DOHH2 (cell line): ENCODE results near the gene SAMD1.
"Not testable (repeated sequence)": the region's sequence is repeated elsewhere in the genome, so short reads cannot be mapped to it uniquely, and the experiment has no call there.

Experiments
- EZH2phosphoT487 ChIP-seq: fragments of 200-600 bp; sonication (generic); IDR thresholded peaks from 2 replicates; pipeline ENCODE4 v1.6.1; 2017; ENCODE audit warnings: borderline replicate concordance, mild to moderate bottlenecking, antibody characterized with exemption, low read length, moderate library complexity, mixed read lengths
- TF ChIP-seq, protein P1 (sequence below): fragments of 200-600 bp; sonication (generic); IDR thresholded peaks from one replicate; pipeline ENCODE4 v1.5.1; 2014; ENCODE audit warnings: antibody characterized with exemption, mild to moderate bottlenecking, low read depth, low read length; ENCODE audit not compliant: poor library complexity, severe bottlenecking

DNA sequence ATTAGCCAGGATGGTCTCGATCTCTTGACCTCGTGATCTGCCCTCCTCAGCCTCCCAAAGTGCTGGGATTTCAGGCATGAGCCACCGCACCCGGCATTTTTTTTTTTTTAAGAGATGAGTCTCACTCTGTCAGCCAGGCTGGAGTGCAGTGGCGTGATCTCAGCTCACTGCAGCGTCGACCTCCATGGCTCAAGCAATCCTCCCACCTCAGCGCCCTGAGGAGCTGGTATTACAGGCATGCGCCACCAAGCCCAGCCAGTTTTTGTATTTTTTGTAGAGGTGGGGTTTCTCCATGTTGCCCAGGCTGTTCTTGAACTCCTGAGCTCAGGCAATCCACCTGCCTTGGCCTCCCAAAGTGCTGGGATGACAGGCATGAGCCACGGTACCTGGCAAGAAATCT, 42.7 kb downstream of the SAMD1 start:
- TF ChIP-seq, protein P1, sequence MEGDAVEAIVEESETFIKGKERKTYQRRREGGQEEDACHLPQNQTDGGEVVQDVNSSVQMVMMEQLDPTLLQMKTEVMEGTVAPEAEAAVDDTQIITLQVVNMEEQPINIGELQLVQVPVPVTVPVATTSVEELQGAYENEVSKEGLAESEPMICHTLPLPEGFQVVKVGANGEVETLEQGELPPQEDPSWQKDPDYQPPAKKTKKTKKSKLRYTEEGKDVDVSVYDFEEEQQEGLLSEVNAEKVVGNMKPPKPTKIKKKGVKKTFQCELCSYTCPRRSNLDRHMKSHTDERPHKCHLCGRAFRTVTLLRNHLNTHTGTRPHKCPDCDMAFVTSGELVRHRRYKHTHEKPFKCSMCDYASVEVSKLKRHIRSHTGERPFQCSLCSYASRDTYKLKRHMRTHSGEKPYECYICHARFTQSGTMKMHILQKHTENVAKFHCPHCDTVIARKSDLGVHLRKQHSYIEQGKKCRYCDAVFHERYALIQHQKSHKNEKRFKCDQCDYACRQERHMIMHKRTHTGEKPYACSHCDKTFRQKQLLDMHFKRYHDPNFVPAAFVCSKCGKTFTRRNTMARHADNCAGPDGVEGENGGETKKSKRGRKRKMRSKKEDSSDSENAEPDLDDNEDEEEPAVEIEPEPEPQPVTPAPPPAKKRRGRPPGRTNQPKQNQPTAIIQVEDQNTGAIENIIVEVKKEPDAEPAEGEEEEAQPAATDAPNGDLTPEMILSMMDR, result not testable (repeated sequence)
- not testable (repeated sequence) for TF ChIP-seq EZH2phosphoT487
